ENCODE measurements around the gene BCL11A.
A peak's percentile ranks its signal among the peaks of the same experiment; 100 is the strongest.

The BCL11A gene

GRCh38 chr2:60439219-60439974 lies 114.1 kb downstream of the BCL11A start:
- TF ChIP-seq, protein P1, sequence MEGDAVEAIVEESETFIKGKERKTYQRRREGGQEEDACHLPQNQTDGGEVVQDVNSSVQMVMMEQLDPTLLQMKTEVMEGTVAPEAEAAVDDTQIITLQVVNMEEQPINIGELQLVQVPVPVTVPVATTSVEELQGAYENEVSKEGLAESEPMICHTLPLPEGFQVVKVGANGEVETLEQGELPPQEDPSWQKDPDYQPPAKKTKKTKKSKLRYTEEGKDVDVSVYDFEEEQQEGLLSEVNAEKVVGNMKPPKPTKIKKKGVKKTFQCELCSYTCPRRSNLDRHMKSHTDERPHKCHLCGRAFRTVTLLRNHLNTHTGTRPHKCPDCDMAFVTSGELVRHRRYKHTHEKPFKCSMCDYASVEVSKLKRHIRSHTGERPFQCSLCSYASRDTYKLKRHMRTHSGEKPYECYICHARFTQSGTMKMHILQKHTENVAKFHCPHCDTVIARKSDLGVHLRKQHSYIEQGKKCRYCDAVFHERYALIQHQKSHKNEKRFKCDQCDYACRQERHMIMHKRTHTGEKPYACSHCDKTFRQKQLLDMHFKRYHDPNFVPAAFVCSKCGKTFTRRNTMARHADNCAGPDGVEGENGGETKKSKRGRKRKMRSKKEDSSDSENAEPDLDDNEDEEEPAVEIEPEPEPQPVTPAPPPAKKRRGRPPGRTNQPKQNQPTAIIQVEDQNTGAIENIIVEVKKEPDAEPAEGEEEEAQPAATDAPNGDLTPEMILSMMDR (IDR thresholded peaks at IDR 0.05; ENCODE audit: insufficient read depth, low read depth, low read length, missing control alignments), result peak; percentile 84
- peak; percentile 95 for DNase-seq (ENCODE audit: low read depth)

DNA sequence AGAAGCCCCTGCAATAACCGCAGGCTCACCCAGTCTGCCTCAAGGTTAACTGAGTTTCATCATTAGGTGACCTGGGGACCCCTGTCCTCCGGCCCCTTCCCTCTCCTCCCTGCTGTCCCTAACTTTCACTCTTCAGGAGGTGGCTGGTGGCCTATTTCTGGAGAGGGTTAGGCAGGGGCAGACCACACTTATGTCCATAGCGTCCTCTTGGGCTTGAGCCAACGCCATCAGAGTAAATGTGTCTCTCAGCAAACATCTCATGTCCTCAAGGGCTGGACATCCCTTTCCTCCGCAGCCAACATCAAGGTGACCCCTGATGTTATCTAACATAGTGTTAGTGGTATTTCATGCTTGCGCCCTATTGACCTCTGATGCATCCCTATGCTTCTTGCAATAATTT lies 114.8 kb downstream of the BCL11A start:
- no peak for DNase-seq (ENCODE audit: low read depth)
- H3K4me3 ChIP-seq (ENCODE audit: low read depth, low read length), result no peak overlapping the region
- TF ChIP-seq, protein P1 (IDR thresholded peaks at IDR 0.05; ENCODE audit: insufficient read depth, low read depth, low read length, missing control alignments), result no peak

More at GRCh38 chr2:60439219-60439974, 114.1 kb downstream of the BCL11A start:
- peak overlapping the region; percentile 27 for H3K4me3 ChIP-seq (ENCODE audit: low read depth, low read length)

GRCh38 chr2:60438131-60438530 lies 115.3 kb downstream of the BCL11A start:
- no peak overlapping the region for H3K4me3 ChIP-seq (ENCODE audit: low read depth, low read length)
- TF ChIP-seq, protein P1 (IDR thresholded peaks at IDR 0.05; ENCODE audit: insufficient read depth, low read depth, low read length, missing control alignments), result no peak
- no peak for DNase-seq (ENCODE audit: low read depth)

- TF ChIP-seq, protein P1 (IDR thresholded peaks at IDR 0.05; ENCODE audit: insufficient read depth, low read depth, low read length, missing control alignments), result no peak
- H3K4me3 ChIP-seq (ENCODE audit: low read depth, low read length), result no peak overlapping the region
- no peak for DNase-seq (ENCODE audit: low read depth)
These were observed 116.3 kb downstream of the BCL11A start for GRCh38 chr2:60437080-60437696.

DNA sequence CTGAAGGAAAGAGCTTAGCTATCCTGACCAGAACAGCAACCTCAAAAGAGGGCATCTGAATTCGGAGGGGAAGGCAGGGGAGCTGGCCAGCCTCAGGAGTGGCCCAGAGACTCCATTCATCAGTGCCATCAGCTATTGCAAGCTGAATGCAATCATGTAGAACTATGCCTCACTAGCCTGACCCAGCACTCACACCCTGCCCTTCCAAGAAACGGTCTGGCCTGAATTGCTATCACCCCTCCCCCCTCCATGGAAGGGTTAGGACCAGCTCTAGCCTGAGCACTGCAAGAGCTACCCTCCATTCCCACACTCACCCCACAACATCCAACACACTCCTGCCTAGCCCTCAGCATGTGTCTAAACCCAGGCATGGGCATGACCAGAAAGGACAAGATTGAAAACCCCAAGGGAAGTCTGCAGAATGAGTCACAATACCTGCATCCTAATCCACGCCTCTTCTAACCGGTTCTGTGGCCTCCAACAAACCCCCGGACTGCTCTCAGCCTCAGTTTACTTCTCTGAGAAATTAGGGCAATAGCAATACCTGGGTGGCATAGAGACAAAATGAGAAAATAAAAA lies 120.3 kb downstream of the BCL11A start:
- TF ChIP-seq, protein P1 (IDR thresholded peaks at IDR 0.05; ENCODE audit: insufficient read depth, low read depth, low read length, missing control alignments), result no peak
- H3K4me3 ChIP-seq (ENCODE audit: low read depth, low read length), result no peak overlapping the region
- no peak for DNase-seq (ENCODE audit: low read depth)

GRCh38 chr2:60432035-60432601 lies 121.3 kb downstream of the BCL11A start:
- no peak for DNase-seq (ENCODE audit: low read depth)
- no peak overlapping the region for H3K4me3 ChIP-seq (ENCODE audit: low read depth, low read length)
- TF ChIP-seq, protein P1 (IDR thresholded peaks at IDR 0.05; ENCODE audit: insufficient read depth, low read depth, low read length, missing control alignments), result no peak
